ENCODE measurements around the gene SSUH2.

DNA sequence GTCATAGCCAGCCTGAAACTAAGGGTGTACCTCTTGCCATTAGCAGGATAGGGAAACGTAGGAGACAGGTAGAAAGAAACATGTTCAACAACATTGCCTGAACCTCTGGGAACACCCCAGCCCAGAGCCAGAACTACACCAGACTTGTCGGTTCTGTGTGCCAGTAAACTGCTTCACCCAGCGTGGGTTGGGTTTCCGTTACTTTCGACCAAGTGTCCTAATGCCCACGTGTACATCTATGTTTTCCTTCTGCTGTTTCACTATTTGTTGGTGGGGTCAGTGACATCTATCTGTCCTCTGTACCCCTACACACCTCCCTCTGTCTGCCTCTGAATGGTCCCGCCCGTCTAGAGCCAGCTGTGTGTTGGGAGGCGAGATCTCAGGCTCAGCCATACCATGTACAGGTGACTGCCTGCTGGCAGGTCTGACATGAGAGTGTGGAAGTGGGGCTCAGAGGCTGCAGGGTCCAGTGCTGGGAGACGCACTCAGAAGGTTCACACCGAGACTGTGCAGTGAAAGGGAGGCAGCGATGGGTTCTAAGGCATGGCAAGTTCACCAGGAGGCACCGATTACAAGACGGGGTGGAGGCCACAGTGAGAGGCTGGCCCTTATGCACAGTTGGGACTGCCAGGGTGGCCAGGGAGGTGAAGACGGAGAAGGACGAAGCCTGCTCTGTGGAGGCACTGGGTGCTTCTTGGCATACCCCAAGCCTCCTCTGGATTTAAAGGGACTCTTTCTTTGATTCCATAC lies 36.4 kb downstream of the SSUH2 start:
- no peak for TF ChIP-seq SPI1 (IDR thresholded peaks at IDR 0.05; ENCODE audit: borderline replicate concordance, low read depth, low read length)
- no peak for TF ChIP-seq ARHGAP35 (IDR thresholded peaks at IDR 0.05; ENCODE audit: partially characterized antibody)
- TF ChIP-seq, protein P1, sequence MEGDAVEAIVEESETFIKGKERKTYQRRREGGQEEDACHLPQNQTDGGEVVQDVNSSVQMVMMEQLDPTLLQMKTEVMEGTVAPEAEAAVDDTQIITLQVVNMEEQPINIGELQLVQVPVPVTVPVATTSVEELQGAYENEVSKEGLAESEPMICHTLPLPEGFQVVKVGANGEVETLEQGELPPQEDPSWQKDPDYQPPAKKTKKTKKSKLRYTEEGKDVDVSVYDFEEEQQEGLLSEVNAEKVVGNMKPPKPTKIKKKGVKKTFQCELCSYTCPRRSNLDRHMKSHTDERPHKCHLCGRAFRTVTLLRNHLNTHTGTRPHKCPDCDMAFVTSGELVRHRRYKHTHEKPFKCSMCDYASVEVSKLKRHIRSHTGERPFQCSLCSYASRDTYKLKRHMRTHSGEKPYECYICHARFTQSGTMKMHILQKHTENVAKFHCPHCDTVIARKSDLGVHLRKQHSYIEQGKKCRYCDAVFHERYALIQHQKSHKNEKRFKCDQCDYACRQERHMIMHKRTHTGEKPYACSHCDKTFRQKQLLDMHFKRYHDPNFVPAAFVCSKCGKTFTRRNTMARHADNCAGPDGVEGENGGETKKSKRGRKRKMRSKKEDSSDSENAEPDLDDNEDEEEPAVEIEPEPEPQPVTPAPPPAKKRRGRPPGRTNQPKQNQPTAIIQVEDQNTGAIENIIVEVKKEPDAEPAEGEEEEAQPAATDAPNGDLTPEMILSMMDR (IDR thresholded peaks at IDR 0.05 in 2 of 3, conservative IDR thresholded peaks at IDR 0.05 in 1 of 3; ENCODE audit: insufficient read depth in 2 of 3, low read depth in 1 of 3, low read length in 3 of 3), result no peak
- no peak for TF ChIP-seq FOSL1 (tag; conservative IDR thresholded peaks at IDR 0.05)
- TF ChIP-seq, protein P2, sequence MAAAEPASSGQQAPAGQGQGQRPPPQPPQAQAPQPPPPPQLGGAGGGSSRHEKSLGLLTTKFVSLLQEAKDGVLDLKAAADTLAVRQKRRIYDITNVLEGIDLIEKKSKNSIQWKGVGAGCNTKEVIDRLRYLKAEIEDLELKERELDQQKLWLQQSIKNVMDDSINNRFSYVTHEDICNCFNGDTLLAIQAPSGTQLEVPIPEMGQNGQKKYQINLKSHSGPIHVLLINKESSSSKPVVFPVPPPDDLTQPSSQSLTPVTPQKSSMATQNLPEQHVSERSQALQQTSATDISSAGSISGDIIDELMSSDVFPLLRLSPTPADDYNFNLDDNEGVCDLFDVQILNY (CRISPR knock-in tag; IDR thresholded peaks at IDR 0.05), result no peak
- no peak for TF ChIP-seq NR1H2 (CRISPR knock-in tag; IDR thresholded peaks at IDR 0.05)
- no peak for TF ChIP-seq STAG1 (CRISPR knock-in tag; IDR thresholded peaks at IDR 0.05; ENCODE audit: borderline replicate concordance)
- no peak for TF ChIP-seq KLF6 (CRISPR knock-in tag; IDR thresholded peaks at IDR 0.05; ENCODE audit: borderline replicate concordance)
- TF ChIP-seq NUFIP1 (IDR thresholded peaks at IDR 0.05; ENCODE audit: partially characterized antibody), result no peak

Measured in K562 (cell line).